ENCODE results near the gene LEPR.

LEPR gene

GRCh38 chr1:65423884-65424572 lies 3.6 kb downstream of the LEPR start:
- DNase-seq (ENCODE audit: low spot score) = no peak
- in situ Hi-C loops (cut with MboI; ENCODE audit: low sequenced_read_pairs, unreplicated experiment) = loop anchor here (25.0 kb wide), 1 partner anchor 813 kb away; no protein-coding TSS in a partner anchor
- TF ChIP-seq CTCF (IDR thresholded peaks at IDR 0.05; ENCODE audit: borderline replicate concordance, control extremely low read depth, extremely low read depth, insufficient read depth, missing control alignments) = no peak

GRCh38 chr1:65424573-65424889 lies 4.1 kb downstream of the LEPR start:
- DNase-seq (ENCODE audit: low spot score) = no peak
- in situ Hi-C loops (cut with MboI; ENCODE audit: low sequenced_read_pairs, unreplicated experiment) = loop anchor here (25.0 kb wide), 1 partner anchor 813 kb away; no protein-coding TSS in a partner anchor
- TF ChIP-seq CTCF (IDR thresholded peaks at IDR 0.05; ENCODE audit: borderline replicate concordance, control extremely low read depth, extremely low read depth, insufficient read depth, missing control alignments) = no peak

GRCh38 chr1:65425006-65425405 lies 4.5 kb downstream of the LEPR start:
- DNase-seq (ENCODE audit: low spot score) = no peak
- in situ Hi-C loops (cut with MboI; ENCODE audit: low sequenced_read_pairs, unreplicated experiment) = no loop called here
- TF ChIP-seq CTCF (IDR thresholded peaks at IDR 0.05; ENCODE audit: borderline replicate concordance, control extremely low read depth, extremely low read depth, insufficient read depth, missing control alignments) = no peak

- no peak for DNase-seq (ENCODE audit: low spot score)
- TF ChIP-seq CTCF (IDR thresholded peaks at IDR 0.05; ENCODE audit: borderline replicate concordance, control extremely low read depth, extremely low read depth, insufficient read depth, missing control alignments) = no peak
- in situ Hi-C loops (cut with MboI; ENCODE audit: low sequenced_read_pairs, unreplicated experiment) = no loop called here
These were observed 5.2 kb downstream of the LEPR start for GRCh38 chr1:65425697-65426096.

GRCh38 chr1:65429078-65429477 lies 8.6 kb downstream of the LEPR start:
- in situ Hi-C loops (cut with MboI; ENCODE audit: low sequenced_read_pairs, unreplicated experiment) = no loop called here
- DNase-seq (ENCODE audit: low spot score) = no peak
- no peak for TF ChIP-seq CTCF (IDR thresholded peaks at IDR 0.05; ENCODE audit: borderline replicate concordance, control extremely low read depth, extremely low read depth, insufficient read depth, missing control alignments)

- in situ Hi-C loops (cut with MboI; ENCODE audit: low sequenced_read_pairs, unreplicated experiment) = no loop called here
- no peak for DNase-seq (ENCODE audit: low spot score)
- TF ChIP-seq CTCF (IDR thresholded peaks at IDR 0.05; ENCODE audit: borderline replicate concordance, control extremely low read depth, extremely low read depth, insufficient read depth, missing control alignments) = no peak
These were observed 9.3 kb downstream of the LEPR start for GRCh38 chr1:65429806-65430205.

All from GM13976 (cell line).